Lung (tissue), 12 donors: ENCODE measurements around the gene HACD4. TPM values are rescaled to one million over a fixed set of nuclear protein-coding genes. Genes with fewer than 3 reads are reported as not detected.

ENCODE experiments used
- ATAC-seq: fragments of 200-7000 bp; cut with Tn5 transposase; one replicate; pipeline ENCODE4 v1.9.1; 2020; ENCODE audit warnings: moderate number of reproducible peaks; ENCODE audit not compliant: insufficient read depth, low FRiP score
- DNase-seq, 3 donors: peaks; one replicate each; pipeline ENCODE4 v3.0.0-alpha.2; 2013 to 2017
- H3K27ac ChIP-seq, 2 donors: one replicate each; pipeline ENCODE4 v1.5.1; 2013; ENCODE audit warnings: mild to moderate bottlenecking in 2 of 2, moderate library complexity in 2 of 2, control low read depth in 1 of 2, inconsistent platforms in 1 of 2, low read depth in 1 of 2, low read length in 1 of 2
- H3K27me3 ChIP-seq, 3 donors: one replicate each; pipeline ENCODE4 v1.5.1; 2013; ENCODE audit warnings: low read length in 2 of 3; ENCODE audit not compliant: control insufficient read depth in 3 of 3, insufficient read depth in 3 of 3
- H3K36me3 ChIP-seq, 4 donors: one replicate each; pipeline ENCODE4 v1.5.1; 2013; ENCODE audit warnings: low read length in 4 of 4, mild to moderate bottlenecking in 1 of 4, moderate library complexity in 1 of 4; ENCODE audit not compliant: control insufficient read depth in 4 of 4, insufficient read depth in 4 of 4
- H3K4me1 ChIP-seq, 5 donors: one replicate each; pipeline ENCODE4 v1.5.1; 2013; ENCODE audit warnings: low read length in 5 of 5, mild to moderate bottlenecking in 2 of 5, moderate library complexity in 1 of 5; ENCODE audit not compliant: control insufficient read depth in 5 of 5, insufficient read depth in 5 of 5
- H3K4me3 ChIP-seq: one replicate; pipeline ENCODE4 v1.5.1; 2013; ENCODE audit warnings: mild to moderate bottlenecking, control low read depth, moderate library complexity
- H3K9ac ChIP-seq, 2 donors: one replicate each; pipeline ENCODE4 v1.5.1; 2013; ENCODE audit warnings: low read length in 2 of 2, control low read depth in 1 of 2; ENCODE audit not compliant: insufficient read depth in 1 of 2
- H3K9me3 ChIP-seq, 4 donors: one replicate each; pipeline ENCODE4 v1.5.1; 2013; ENCODE audit warnings: low read length in 3 of 4, mild to moderate bottlenecking in 1 of 4, moderate library complexity in 1 of 4; ENCODE audit not compliant: control insufficient read depth in 4 of 4, insufficient read depth in 3 of 4
- CTCF ChIP-seq: IDR thresholded peaks from 2 replicates; pipeline ENCODE4 v1.5.1; 2012; ENCODE audit warnings: mild to moderate bottlenecking; ENCODE audit errors: control extremely low read depth, extremely low read depth
- WGBS, 2 donors: extraction: QIAGEN DNeasy Blood & Tissue Kit; methylation state at CpG; one replicate each; pipeline ENCODE4 v1.1.7; 2013; 5-methylcytosine and 5-hydroxymethylcytosine counted together
- polyA plus RNA-seq, 2 donors: library from polyadenylated mRNA; stranded (reverse); fragments of 200-250 nt; gene quantifications; one replicate each; pipeline ENCODE4 v1.2.1, GENCODE V29; 2013
- total RNA-seq, 2 donors: library from RNA; depleted of rRNA in 1 of 2; stranded (reverse); fragments of >200 nt in 1 of 2; gene quantifications; one replicate each; pipeline ENCODE4 v1.2.1, GENCODE V29; 2014 to 2021
- donor health status: control.
- donor health status: control.
- donor health status: Bipolar disorder and iron deficiency.
- donor health status: healthy.
- donor health status: DM: yes; HTN: yes; CAD: no.

The HACD4 gene
- total and polyA plus RNA-seq, 4 donors, result 2.7 to 15.2 (median 4.8) TPM

GRCh38 chr9:20972684-20973083 lies 58.8 kb downstream of the HACD4 start:
- no peak for TF ChIP-seq CTCF
- no peaks in the 10 kb centered on the region for H3K9me3 ChIP-seq
- H3K27ac ChIP-seq, result no peak overlapping the region
- no peak overlapping the region for H3K9ac ChIP-seq
- H3K36me3 ChIP-seq, result peaks cover 2 to 10% (median 4%) of the 10 kb centered on the region in 4 donors
- H3K27me3 ChIP-seq, result no peaks in the 10 kb centered on the region
- ATAC-seq (no peak), DNase-seq (no peak)
- H3K4me1 ChIP-seq, result no peaks in the 10 kb centered on the region
- no peak overlapping the region for H3K4me3 ChIP-seq
- 96 to 100% methylated on average over 1 of the region's 1 CpG for WGBS, 2 donors

- no peaks in the 10 kb centered on the region for H3K4me1 ChIP-seq
- WGBS, 2 donors, result 78 to 82% methylated on average over 4 of the region's 4 CpGs
- H3K9me3 ChIP-seq, result no peaks in the 10 kb centered on the region
- DNase-seq (peak in 2 of 3 donors; percentile 37 to 43), ATAC-seq (no peak)
- H3K27ac ChIP-seq, result no peak overlapping the region
- H3K9ac ChIP-seq, result no peak overlapping the region
- H3K4me3 ChIP-seq, result no peak overlapping the region
- TF ChIP-seq CTCF, result no peak
- no peaks in the 10 kb centered on the region for H3K27me3 ChIP-seq
- H3K36me3 ChIP-seq, result no peaks in the 10 kb centered on the region
Observed at GRCh38 chr9:20962536-20963225, 68.8 kb downstream of the HACD4 start.

GRCh38 chr9:20950707-20951106 lies 80.7 kb downstream of the HACD4 start:
- H3K36me3 ChIP-seq, result peaks cover 2 to 24% (median 15%) of the 10 kb centered on the region in 4 donors
- no peaks in the 10 kb centered on the region for H3K27me3 ChIP-seq
- H3K4me3 ChIP-seq, result no peak overlapping the region
- H3K4me1 ChIP-seq, result no peaks in the 10 kb centered on the region
- no peak for TF ChIP-seq CTCF
- H3K27ac ChIP-seq, result no peak overlapping the region
- ATAC-seq, result no peak
- no peaks in the 10 kb centered on the region for H3K9me3 ChIP-seq
- no peak overlapping the region for H3K9ac ChIP-seq
- DNase-seq, result no peak
- WGBS, 2 donors, result 97 to 98% methylated on average over 2 of the region's 2 CpGs

Other genes starting within 250 kb of the HACD4 start
- not detected for gene IFNB1, start 46.3 kb upstream of the HACD4 start, total RNA-seq
- under 1 TPM in 1 of 2 donors, not detected in 1; 0.05 TPM for gene IFNB1, start 46.3 kb upstream of the HACD4 start, polyA plus RNA-seq
- not detected for gene IFNW1, start 110.2 kb upstream of the HACD4 start, total RNA-seq
- not detected for gene IFNW1, start 110.2 kb upstream of the HACD4 start, polyA plus RNA-seq
- gene IFNA21, start 135.0 kb upstream of the HACD4 start, total RNA-seq, result not detected
- not detected for gene IFNA21, start 135.0 kb upstream of the HACD4 start, polyA plus RNA-seq
- gene IFNA4, start 155.9 kb upstream of the HACD4 start, total RNA-seq, result not detected
- gene IFNA4, start 155.9 kb upstream of the HACD4 start, polyA plus RNA-seq, result not detected
- gene IFNA7, start 170.6 kb upstream of the HACD4 start, total RNA-seq, result not detected
- not detected for gene IFNA7, start 170.6 kb upstream of the HACD4 start, polyA plus RNA-seq
- gene IFNA10, start 175.5 kb upstream of the HACD4 start, total RNA-seq, result not detected
- not detected for gene IFNA10, start 175.5 kb upstream of the HACD4 start, polyA plus RNA-seq
- not detected for gene IFNA16, start 185.7 kb upstream of the HACD4 start, total RNA-seq
- gene IFNA16, start 185.7 kb upstream of the HACD4 start, polyA plus RNA-seq, result not detected
- not detected for gene IFNA17, start 196.6 kb upstream of the HACD4 start, total RNA-seq
- gene IFNA17, start 196.6 kb upstream of the HACD4 start, polyA plus RNA-seq, result not detected
- not detected for gene IFNA14, start 208.4 kb upstream of the HACD4 start, total RNA-seq
- gene IFNA14, start 208.4 kb upstream of the HACD4 start, polyA plus RNA-seq, result not detected